Smooth muscle cell of the coronary artery (primary cell): Measurements from ENCODE around the gene KTN1. TPM values are rescaled to one million over a fixed set of nuclear protein-coding genes. Genes with fewer than 3 reads are reported as not detected.

Experiments
- total RNA-seq: library from RNA; depleted of rRNA; stranded (reverse); fragments of >200 nt; gene quantifications from 2 replicates; pipeline ENCODE4 v1.2.3, GENCODE V29; 2014; ENCODE audit warnings: low replicate concordance

Gene KTN1, protein sequence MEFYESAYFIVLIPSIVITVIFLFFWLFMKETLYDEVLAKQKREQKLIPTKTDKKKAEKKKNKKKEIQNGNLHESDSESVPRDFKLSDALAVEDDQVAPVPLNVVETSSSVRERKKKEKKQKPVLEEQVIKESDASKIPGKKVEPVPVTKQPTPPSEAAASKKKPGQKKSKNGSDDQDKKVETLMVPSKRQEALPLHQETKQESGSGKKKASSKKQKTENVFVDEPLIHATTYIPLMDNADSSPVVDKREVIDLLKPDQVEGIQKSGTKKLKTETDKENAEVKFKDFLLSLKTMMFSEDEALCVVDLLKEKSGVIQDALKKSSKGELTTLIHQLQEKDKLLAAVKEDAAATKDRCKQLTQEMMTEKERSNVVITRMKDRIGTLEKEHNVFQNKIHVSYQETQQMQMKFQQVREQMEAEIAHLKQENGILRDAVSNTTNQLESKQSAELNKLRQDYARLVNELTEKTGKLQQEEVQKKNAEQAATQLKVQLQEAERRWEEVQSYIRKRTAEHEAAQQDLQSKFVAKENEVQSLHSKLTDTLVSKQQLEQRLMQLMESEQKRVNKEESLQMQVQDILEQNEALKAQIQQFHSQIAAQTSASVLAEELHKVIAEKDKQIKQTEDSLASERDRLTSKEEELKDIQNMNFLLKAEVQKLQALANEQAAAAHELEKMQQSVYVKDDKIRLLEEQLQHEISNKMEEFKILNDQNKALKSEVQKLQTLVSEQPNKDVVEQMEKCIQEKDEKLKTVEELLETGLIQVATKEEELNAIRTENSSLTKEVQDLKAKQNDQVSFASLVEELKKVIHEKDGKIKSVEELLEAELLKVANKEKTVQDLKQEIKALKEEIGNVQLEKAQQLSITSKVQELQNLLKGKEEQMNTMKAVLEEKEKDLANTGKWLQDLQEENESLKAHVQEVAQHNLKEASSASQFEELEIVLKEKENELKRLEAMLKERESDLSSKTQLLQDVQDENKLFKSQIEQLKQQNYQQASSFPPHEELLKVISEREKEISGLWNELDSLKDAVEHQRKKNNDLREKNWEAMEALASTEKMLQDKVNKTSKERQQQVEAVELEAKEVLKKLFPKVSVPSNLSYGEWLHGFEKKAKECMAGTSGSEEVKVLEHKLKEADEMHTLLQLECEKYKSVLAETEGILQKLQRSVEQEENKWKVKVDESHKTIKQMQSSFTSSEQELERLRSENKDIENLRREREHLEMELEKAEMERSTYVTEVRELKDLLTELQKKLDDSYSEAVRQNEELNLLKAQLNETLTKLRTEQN (N-terminal part only)
- total RNA-seq: 89.9 and 140 TPM in 2 replicates

DNA sequence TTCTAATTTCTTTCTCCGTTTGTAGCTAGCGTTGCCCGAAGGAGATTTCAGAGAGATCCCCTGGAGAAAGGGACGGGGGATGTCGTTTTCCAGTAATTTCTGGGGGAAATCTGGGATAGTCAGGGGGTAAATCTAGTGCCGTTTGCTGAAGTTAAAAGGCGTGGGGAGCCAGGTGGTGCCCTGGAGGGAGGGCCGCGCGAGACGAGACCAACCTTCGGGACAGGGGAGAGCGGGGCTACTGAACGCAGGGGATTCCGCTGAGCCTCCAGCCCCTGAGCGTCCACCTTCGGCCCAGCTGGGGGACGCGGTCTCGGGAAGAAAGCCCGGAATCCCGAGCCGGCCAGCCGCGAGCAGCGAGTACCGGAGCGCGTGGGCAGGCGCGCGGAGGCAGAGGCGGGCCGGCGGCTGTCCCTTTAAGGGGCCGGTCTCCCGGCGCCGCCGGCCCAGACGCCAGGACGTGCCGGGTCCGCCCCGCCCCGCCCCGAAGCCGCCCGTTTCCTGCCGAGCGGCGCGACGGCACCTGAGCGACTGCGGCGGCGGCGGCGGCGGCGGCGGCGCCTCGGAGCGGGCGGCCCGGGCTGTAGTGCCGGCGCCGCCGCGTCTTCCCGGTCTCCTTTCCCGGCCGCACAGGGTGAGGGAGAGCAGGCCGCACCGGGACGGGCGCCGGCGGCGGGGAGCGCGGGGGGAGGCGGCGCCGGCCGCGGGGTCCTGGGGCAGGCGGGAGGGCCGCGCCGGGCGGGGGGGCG, at the start of gene KTN1:
Gene KTN1, plus strand, starts transcription at position 484 of the 746 bp plus-strand sequence. CDS start 31,842 bp downstream, outside the sequence.

Other genes with a start within 250 kb of the KTN1 start
- gene ATG14, start 168.4 kb upstream of the KTN1 start, total RNA-seq: 8.9 and 13.3 TPM in 2 replicates
- gene TBPL2, start 139.6 kb upstream of the KTN1 start, total RNA-seq: not detected in 2 replicates